HepG2 (cell line): ENCODE measurements around the gene PUS1. TPM values are rescaled to one million over a fixed set of nuclear protein-coding genes. Genes with fewer than 3 reads are reported as not detected.

Experiments used
- ATAC-seq: fragments of 200-7000 bp; cut with Tn5 transposase; 3 replicates; pipeline ENCODE4 v1.9.1; 2020; ENCODE audit warnings: mild to moderate bottlenecking, moderate library complexity
- BruUV-seq: library from RNA; stranded (reverse); fragments of 400-500 nt; replicated peaks from 2 replicates; lab custom pipeline; 2021; lab: Mats Ljungman, UMichigan
- CTCF ChIA-PET: fragments of 300-600 bp; formaldehyde crosslinking; extraction: SDS; loops from one replicate; lab custom pipeline; 2021; ENCODE audit warnings: low total read pairs, inconsistent platforms, low intra/inter-chr PET ratio; lab: Yijun Ruan, JAX
- POLR2A ChIA-PET: fragments of 350-600 bp; sonication (Branson Sonifier 250); formaldehyde crosslinking; loops from one replicate; lab custom pipeline; 2020; ENCODE audit warnings: antibody characterized with exemption, inconsistent platforms; lab: Yijun Ruan, JAX
- DNase-seq: peaks from one replicate; pipeline ENCODE4 v3.0.0-alpha.2; 2015; ENCODE audit warnings: low spot score
- FAIRE-seq: peaks from 3 replicates; lab custom pipeline; 2011; peaks lifted over from hg19 to GRCh38; lab: Jason Lieb, UNC
- H2AFZ ChIP-seq: one replicate; pipeline ENCODE4 v1.6.1; 2011; ENCODE audit warnings: low read length, inconsistent platforms
- H3K27ac ChIP-seq: fragments of 300-600 bp; 3 replicates; pipeline ENCODE4 v1.8.0; 2011; ENCODE audit warnings: mixed run types, mild to moderate bottlenecking, mixed read lengths, low read length, inconsistent platforms; ENCODE audit not compliant: insufficient read depth; ENCODE audit errors: extremely low read length
- H3K27me3 ChIP-seq, 2 experiments: fragments of 200-600 bp in 1 of 2; 2 replicates in 1 of 2; 3 replicates in 1 of 2; pipeline versions ENCODE4 v1.6.0 to v1.8.0; 2011; ENCODE audit warnings: low read length in 2 of 2, mild to moderate bottlenecking in 2 of 2, moderate library complexity in 2 of 2, inconsistent platforms in 1 of 2; ENCODE audit not compliant: insufficient read depth in 2 of 2, control insufficient read depth in 1 of 2
- H3K36me3 ChIP-seq, 2 experiments: fragments of 200-600 bp in 1 of 2; replicated peaks in 1 of 2; 2 replicates in 1 of 2; 3 replicates in 1 of 2; pipeline versions ENCODE4 v1.5.1 to v1.8.0; 2011; ENCODE audit warnings: low read length in 2 of 2, inconsistent platforms in 1 of 2; ENCODE audit not compliant: insufficient read depth in 2 of 2, control insufficient read depth in 1 of 2
- H3K4me1 ChIP-seq: 2 replicates; pipeline ENCODE4 v1.5.1; 2012; ENCODE audit warnings: low read length, inconsistent platforms; ENCODE audit not compliant: insufficient read depth
- H3K4me2 ChIP-seq: 2 replicates; pipeline ENCODE4 v1.6.0; 2011; ENCODE audit warnings: low read depth, low read length, inconsistent platforms
- H3K4me3 ChIP-seq, 3 experiments: fragments of 200-600 bp in 1 of 3; sonication (generic), shearing (Covaris generic) in 1 of 3; replicated peaks in 1 of 3; 2 replicates each; pipeline ENCODE4 v1.5.1; 2011 to 2016; ENCODE audit warnings: low read length in 3 of 3, inconsistent platforms in 2 of 3, low read depth in 2 of 3, mild to moderate bottlenecking in 2 of 3, control low read depth in 1 of 3, mixed read lengths in 1 of 3; ENCODE audit not compliant: insufficient read depth in 1 of 3
- H3K79me2 ChIP-seq: one replicate; pipeline ENCODE4 v1.6.1; 2011; ENCODE audit warnings: low read length, inconsistent platforms; ENCODE audit not compliant: insufficient read depth
- H3K9ac ChIP-seq: 2 replicates; pipeline ENCODE4 v1.6.0; 2011; ENCODE audit warnings: mild to moderate bottlenecking, low read depth, low read length, inconsistent platforms; ENCODE audit not compliant: insufficient read depth
- H3K9me3 ChIP-seq: 2 replicates; pipeline ENCODE4 v1.5.1; 2012; ENCODE audit warnings: mild to moderate bottlenecking, low read length
- H4K20me1 ChIP-seq: 2 replicates; pipeline ENCODE4 v1.6.0; 2011; ENCODE audit warnings: inconsistent platforms, mild to moderate bottlenecking, low read length, moderate library complexity; ENCODE audit not compliant: insufficient read depth
- CHD4 ChIP-seq: fragments of 200-600 bp; sonication (generic); IDR thresholded peaks from 2 replicates; pipeline ENCODE4 v1.7.0; 2017; ENCODE audit warnings: mild to moderate bottlenecking, low read length, borderline replicate concordance
- DZIP1 ChIP-seq: sonication (generic); formaldehyde crosslinking; IDR thresholded peaks from 2 replicates; pipeline ENCODE4 v1.5.0; 2020; ENCODE audit warnings: mild to moderate bottlenecking, missing genetic modification reagents
- EP300 ChIP-seq, 3 experiments: sonication (generic) in 1 of 3; formaldehyde crosslinking in 1 of 3; IDR thresholded peaks; 2 replicates each; pipeline versions ENCODE4 v1.5.1 to v1.6.1; 2011 to 2020; ENCODE audit warnings: low read depth in 2 of 3, low read length in 2 of 3, borderline replicate concordance in 1 of 3, improper control_type of control experiment in 1 of 3, mild to moderate bottlenecking in 1 of 3, missing genetic modification reagents in 1 of 3, moderate library complexity in 1 of 3
- MBNL3 ChIP-seq: fragments of 250-450 bp; sonication (Bioruptor Pico); conservative IDR thresholded peaks from 2 replicates; pipeline ENCODE4 v1.8.0; 2022; ENCODE audit warnings: mild to moderate bottlenecking, inconsistent platforms
- NFE2L1 ChIP-seq: sonication (generic); formaldehyde crosslinking; IDR thresholded peaks from 2 replicates; pipeline ENCODE4 v1.4.0; 2020; ENCODE audit warnings: missing genetic modification reagents, mild to moderate bottlenecking, borderline replicate concordance
- NFE2L2 ChIP-seq: fragments of 150-350 bp; IDR thresholded peaks from 2 replicates; pipeline ENCODE4 v1.6.1; 2014; ENCODE audit warnings: low read length
- PHF8 ChIP-seq: sonication (generic); formaldehyde crosslinking; IDR thresholded peaks from 2 replicates; pipeline ENCODE4 v1.5.0; 2020; ENCODE audit warnings: missing genetic modification reagents
- SRSF1 ChIP-seq: fragments of 200-400 bp; formaldehyde crosslinking; optimal IDR thresholded peaks from 2 replicates; pipeline ENCODE3; 2017; ENCODE audit warnings: mild to moderate bottlenecking, low read depth, low read length, moderate library complexity
- ZBTB39 ChIP-seq: sonication (generic); formaldehyde crosslinking; IDR thresholded peaks from 2 replicates; pipeline ENCODE4 v1.5.0; 2020; ENCODE audit warnings: missing genetic modification reagents
- ZFP37 ChIP-seq: sonication (generic); formaldehyde crosslinking; IDR thresholded peaks from 2 replicates; pipeline ENCODE4 v1.4.0; 2020; ENCODE audit warnings: missing genetic modification reagents, borderline replicate concordance
- ZNF703 ChIP-seq: sonication (generic); formaldehyde crosslinking; IDR thresholded peaks from 2 replicates; pipeline ENCODE4 v1.5.1; 2020; ENCODE audit warnings: missing genetic modification reagents, mild to moderate bottlenecking, moderate library complexity, borderline replicate concordance
- WGBS: methylation state at CpG from one replicate; pipeline ENCODE4 v1.1.6; 2017; ENCODE audit warnings: low lambda C conversion rate; 5-methylcytosine and 5-hydroxymethylcytosine counted together
- in situ Hi-C: cut with HindIII; loops from 2 replicates; pipeline ENCODE4 v1.10.0; 2017; ENCODE audit warnings: low pct_unique_long_range_greater_than_20kb; ENCODE audit not compliant: extremely low pct_ligation_motif_present
- intact Hi-C: fragments of 100-400 bp; cut with micrococcal nuclease; formaldehyde crosslinking; loops from one replicate; pipeline ENCODE4 v1.10.0; 2022; ENCODE audit not compliant: unreplicated experiment
- polyA plus RNA-seq, 8 experiments: library from polyadenylated mRNA; depleted of rRNA in 3 of 8; stranded (reverse) in 7 of 8; unstranded in 1 of 8; fragments of >200 nt; fragmentation: Illumina TruSeq in 4 of 8; extraction: Trizol in 4 of 8; gene quantifications; 2 replicates each; pipeline versions ENCODE4 v1.2.1 to v1.2.3, GENCODE V29; 2011 to 2016; ENCODE audit warnings: low read depth in 4 of 8, missing spikeins in 1 of 8, mixed read lengths in 1 of 8; ENCODE audit not compliant: insufficient read depth in 1 of 8
- total RNA-seq, 5 experiments: library from RNA; depleted of rRNA; stranded (reverse); fragments of >200 nt; fragmentation: Illumina TruSeq; extraction: Trizol; gene quantifications; 2 replicates each; pipeline ENCODE4 v1.2.3, GENCODE V29; 2016; ENCODE audit warnings: low read depth in 1 of 5

The PUS1 gene
- total and polyA plus RNA-seq, 2 of the 13 experiments (the other 11 are each of a cell fraction or from before 2014, with no cell fraction given) = 19.2 to 24.7 TPM

- TF ChIP-seq DZIP1 (no peak), NFE2L1 (CRISPR knock-in tag) (no peak), ZFP37 (CRISPR knock-in tag) (no peak), ZNF703 (CRISPR knock-in tag) (no peak), PHF8 (no peak)
Measured at GRCh38 chr12:131905081-131905629, 23.9 kb upstream of the PUS1 start (continued).

- no peak overlapping the region for H2AFZ ChIP-seq
- no peaks in the 10 kb centered on the region for H3K27me3 ChIP-seq
- no peak overlapping the region for H3K27ac ChIP-seq
- H4K20me1 ChIP-seq = peaks cover 28% of the 10 kb centered on the region; the same call in 1 of the 2 replicates
- in situ Hi-C loops = no loop called here
- peaks cover 11 to 16% of the 10 kb centered on the region in 2 experiments; a peak in 4 of 5 replicates for H3K36me3 ChIP-seq
- intact Hi-C loops = no loop called here
- H3K79me2 ChIP-seq = peaks cover under 1% of the 10 kb centered on the region
- no TSS peak for BruUV-seq
- ChIA-PET CTCF (no interaction called here), POLR2A (no interaction called here)
- no peaks in the 10 kb centered on the region for H3K9me3 ChIP-seq
- no peak overlapping the region for H3K4me3 ChIP-seq
- H3K9ac ChIP-seq = no peak overlapping the region
- FAIRE-seq (no peak), DNase-seq (no peak), ATAC-seq (no peak)
- TF ChIP-seq EP300 (IDR thresholded peaks at IDR 0.05; ENCODE audit: low read depth in 2 of 2, low read length in 2 of 2) (no peak), EP300 (CRISPR knock-in tag; IDR thresholded peaks at IDR 0.05; ENCODE audit: borderline replicate concordance) (no peak), ZBTB39 (no peak), NFE2L2 (no peak), MBNL3 (CRISPR knock-in tag) (no peak), CHD4 (no peak), SRSF1 (no peak)
- H3K4me2 ChIP-seq = no peak overlapping the region
- 94% methylated on average over 6 of the region's 15 CpGs for WGBS
- no peaks in the 10 kb centered on the region for H3K4me1 ChIP-seq
Measured at GRCh38 chr12:131905630-131906091, 23.4 kb upstream of the PUS1 start.
